GM19324 (cell line): Measurements from ENCODE around the gene TMEM63B.

ENCODE experiments used
- ATAC-seq: cut with Tn5 transposase; IDR thresholded peaks from one replicate; pipeline ENCODE4 v1.9.1; 2021; ENCODE audit warnings: mild to moderate bottlenecking, moderate library complexity; ENCODE audit not compliant: unreplicated experiment, low FRiP score

The TMEM63B gene

GRCh38 chr6:44115866-44116265 is 11.5 kb upstream of the TMEM63B start:
- ATAC-seq = no peak

- ATAC-seq = no peak
Observed at GRCh38 chr6:44116641-44117382, 10.5 kb upstream of the TMEM63B start.

- ATAC-seq = no peak
Observed at GRCh38 chr6:44117397-44118128, 9.8 kb upstream of the TMEM63B start.

GRCh38 chr6:44119704-44120262 is 7.6 kb upstream of the TMEM63B start:
- no peak for ATAC-seq

- ATAC-seq = no peak
Observed at GRCh38 chr6:44120692-44121443, 6.5 kb upstream of the TMEM63B start.

- ATAC-seq = no peak
Observed at GRCh38 chr6:44122801-44123200, 4.6 kb upstream of the TMEM63B start.

- no peak for ATAC-seq
Observed at GRCh38 chr6:44123544-44123943, 3.8 kb upstream of the TMEM63B start.

DNA sequence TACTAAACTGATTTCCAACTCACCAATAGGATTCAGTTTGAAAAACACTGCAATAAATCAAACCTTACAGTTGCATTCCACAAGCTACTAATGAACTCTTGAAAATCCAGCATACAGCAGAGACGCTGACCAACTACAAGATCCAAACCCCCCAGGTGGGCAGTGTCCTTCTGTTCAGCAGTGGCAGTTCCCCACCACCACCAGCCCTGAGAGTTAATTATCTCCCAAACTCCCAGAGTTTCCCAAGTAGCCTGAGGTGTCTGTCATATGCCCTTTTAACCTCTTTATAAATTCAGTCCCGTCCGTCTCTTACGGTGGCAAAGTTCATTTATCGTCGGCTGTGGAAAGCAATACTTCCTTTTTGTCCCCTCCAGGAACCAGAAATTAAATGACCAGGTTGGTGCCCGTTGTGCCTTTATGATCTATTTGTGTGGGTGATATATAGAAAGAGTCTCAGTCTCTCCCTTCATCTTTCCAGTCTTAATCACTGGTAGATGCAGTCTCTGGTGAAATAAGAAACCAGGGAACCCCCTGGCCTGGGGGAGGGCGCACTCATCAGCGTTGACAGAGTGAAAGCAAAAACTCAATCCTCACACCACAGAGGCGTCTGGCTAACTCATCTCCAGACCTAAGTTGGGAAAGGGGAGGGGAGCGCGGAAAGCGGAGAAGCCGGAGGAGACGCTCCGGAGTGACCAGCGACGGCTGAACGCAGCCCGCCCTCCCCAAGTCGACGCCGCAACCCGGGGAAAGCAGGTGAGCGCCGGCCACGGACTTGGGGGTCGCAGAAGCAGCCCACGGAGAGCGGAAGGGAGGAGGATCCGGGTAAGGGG is 819 bp upstream of the TMEM63B start:
- peak; percentile 21 for ATAC-seq

GRCh38 chr6:44128020-44128917 is 915 bp downstream of the TMEM63B start:
- peak; percentile 10 for ATAC-seq

DNA sequence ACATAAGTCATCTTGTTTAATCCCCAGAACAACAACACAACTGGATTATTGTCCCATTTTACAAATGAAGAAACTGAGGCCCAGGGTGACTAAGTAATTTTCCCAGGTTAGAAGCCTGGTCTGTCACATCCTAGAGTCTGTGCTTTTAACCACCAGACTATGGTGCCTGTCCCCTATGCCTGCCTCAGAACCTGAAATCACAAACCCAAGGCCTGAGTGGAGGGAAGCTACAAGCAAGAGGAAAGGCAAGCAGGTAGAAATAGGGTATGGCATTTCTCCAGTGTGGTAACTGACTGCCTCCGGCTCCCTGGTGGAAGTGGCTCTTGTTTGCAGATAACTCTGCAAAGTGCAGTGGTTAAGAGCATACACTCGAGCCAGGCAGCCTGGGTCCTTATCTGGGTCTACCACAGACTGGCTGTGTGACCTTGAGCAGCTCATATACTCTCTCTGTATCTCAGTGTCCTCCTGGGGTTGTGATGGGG is 2.5 kb downstream of the TMEM63B start:
- no peak for ATAC-seq

DNA sequence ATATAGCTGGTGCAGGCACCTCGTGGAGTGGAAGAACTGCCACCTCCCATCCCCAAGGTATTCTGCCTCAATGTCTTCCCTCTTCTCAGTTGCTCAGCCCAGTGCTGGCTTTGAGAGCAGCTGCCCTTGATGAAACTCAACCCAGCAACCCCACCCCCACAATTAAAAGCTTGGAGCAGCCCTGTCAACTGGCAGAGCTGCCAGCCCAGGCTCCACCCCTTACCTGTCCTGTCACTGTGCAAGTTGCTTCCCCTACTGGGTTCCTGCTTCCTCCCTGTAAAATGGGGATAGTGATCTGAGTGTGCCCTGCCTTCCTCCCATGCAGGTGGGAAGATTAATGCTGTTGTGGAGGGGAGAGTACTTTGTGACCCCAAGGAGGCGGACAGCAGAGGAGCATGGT is 4.5 kb downstream of the TMEM63B start:
- no peak for ATAC-seq

GRCh38 chr6:44132476-44132875 is 5.1 kb downstream of the TMEM63B start:
- no peak for ATAC-seq

- ATAC-seq = no peak
Observed at GRCh38 chr6:44133003-44133931, 5.9 kb downstream of the TMEM63B start.

- no peak for ATAC-seq
Observed at GRCh38 chr6:44133981-44134711, 6.8 kb downstream of the TMEM63B start.

- no peak for ATAC-seq
Observed at GRCh38 chr6:44135173-44135758, 7.9 kb downstream of the TMEM63B start.

- no peak for ATAC-seq
Observed at GRCh38 chr6:44135875-44136274, 8.5 kb downstream of the TMEM63B start.
